C1 segment of cervical spinal cord (tissue), 14 donors: ENCODE measurements around the gene KCNC1.
A peak's percentile ranks its signal among the peaks of the same experiment; 100 is the strongest.

Experiments
- DNase-seq, 14 donors: peaks; one replicate each; lab custom pipeline; 2025; lab: John Stamatoyannopoulos, UW

Gene KCNC1

GRCh38 chr11:17788084-17788483 is 53.5 kb downstream of the KCNC1 start:
- DNase-seq = no peak

- DNase-seq = no peak
These were observed 55.9 kb downstream of the KCNC1 start for GRCh38 chr11:17790453-17790852.

- DNase-seq = no peak
These were observed 56.6 kb downstream of the KCNC1 start for GRCh38 chr11:17791144-17791543.

- peak in 6 of 14 donors; percentile 9 to 100 (median 44) for DNase-seq
These were observed 57.6 kb downstream of the KCNC1 start for GRCh38 chr11:17792161-17792560.

- peak in 4 of 14 donors; percentile 30 to 100 (median 48) for DNase-seq
These were observed 59.1 kb downstream of the KCNC1 start for GRCh38 chr11:17793642-17794170.

- no peak for DNase-seq
These were observed 60.4 kb downstream of the KCNC1 start for GRCh38 chr11:17794981-17795380.

GRCh38 chr11:17796154-17796553 is 61.6 kb downstream of the KCNC1 start:
- no peak for DNase-seq

- DNase-seq = no peak
These were observed 63.7 kb downstream of the KCNC1 start for GRCh38 chr11:17798253-17798652.

- DNase-seq = peak in 1 of 14 donors; percentile 83
These were observed 64.1 kb downstream of the KCNC1 start for GRCh38 chr11:17798716-17799115.

- DNase-seq = no peak
These were observed 64.6 kb downstream of the KCNC1 start for GRCh38 chr11:17799147-17799546.

- no peak for DNase-seq
These were observed 66.6 kb downstream of the KCNC1 start for GRCh38 chr11:17801166-17801565.

GRCh38 chr11:17802491-17802890 is 67.9 kb downstream of the KCNC1 start:
- DNase-seq = peak in 1 of 14 donors; percentile 76

- DNase-seq = peak in 2 of 14 donors; percentile 12 to 84
These were observed 69.3 kb downstream of the KCNC1 start for GRCh38 chr11:17803754-17804334.

- no peak for DNase-seq
These were observed 70.5 kb downstream of the KCNC1 start for GRCh38 chr11:17805043-17805442.

GRCh38 chr11:17805873-17806272 is 71.3 kb downstream of the KCNC1 start:
- DNase-seq = no peak

- DNase-seq = peak in 5 of 14 donors; percentile 15 to 94 (median 31)
These were observed 72.5 kb downstream of the KCNC1 start for GRCh38 chr11:17807034-17807433.

GRCh38 chr11:17810041-17810440 is 75.5 kb downstream of the KCNC1 start:
- DNase-seq = no peak

GRCh38 chr11:17810746-17811145 is 76.2 kb downstream of the KCNC1 start:
- peak in 1 of 14 donors; percentile 7 for DNase-seq

- no peak for DNase-seq
These were observed 76.8 kb downstream of the KCNC1 start for GRCh38 chr11:17811352-17811751.

GRCh38 chr11:17812091-17812864 is 77.7 kb downstream of the KCNC1 start:
- peak in 1 of 14 donors; percentile 66 for DNase-seq

GRCh38 chr11:17812865-17813187 is 78.2 kb downstream of the KCNC1 start:
- DNase-seq = no peak

- DNase-seq = peak in 1 of 14 donors; percentile 78
These were observed 78.9 kb downstream of the KCNC1 start for GRCh38 chr11:17813391-17814059.
